ENCODE results near the gene ARHGAP10. TPM values are rescaled to one million over a fixed set of nuclear protein-coding genes. Genes with fewer than 3 reads are reported as not detected.

ARHGAP10 gene
- total RNA-seq, 1 donor from 2014 or later, result 10.9 TPM

GRCh38 chr4:148072789-148073188 lies 340.9 kb downstream of the ARHGAP10 start:
- DNase-seq (ENCODE audit: low read depth), result no peak
- TF ChIP-seq CTCF (conservative IDR thresholded peaks at IDR 0.05; ENCODE audit: low read depth, low read length), result no peak
- no peak overlapping the region for H3K4me3 ChIP-seq (ENCODE audit: low read depth, low read length)

- H3K4me3 ChIP-seq (ENCODE audit: low read depth, low read length), result no peak overlapping the region
- no peak for DNase-seq (ENCODE audit: low read depth)
- no peak for TF ChIP-seq CTCF (conservative IDR thresholded peaks at IDR 0.05; ENCODE audit: low read depth, low read length)
Measured at GRCh38 chr4:148073349-148073748, 341.5 kb downstream of the ARHGAP10 start.

GRCh38 chr4:148074462-148074861 lies 342.6 kb downstream of the ARHGAP10 start:
- DNase-seq (ENCODE audit: low read depth), result no peak
- H3K4me3 ChIP-seq (ENCODE audit: low read depth, low read length), result no peak overlapping the region
- no peak for TF ChIP-seq CTCF (conservative IDR thresholded peaks at IDR 0.05; ENCODE audit: low read depth, low read length)

- TF ChIP-seq CTCF (conservative IDR thresholded peaks at IDR 0.05; ENCODE audit: low read depth, low read length), result no peak
- no peak overlapping the region for H3K4me3 ChIP-seq (ENCODE audit: low read depth, low read length)
- DNase-seq (ENCODE audit: low read depth), result no peak
Measured at GRCh38 chr4:148075438-148075837, 343.6 kb downstream of the ARHGAP10 start.

GRCh38 chr4:148076964-148077363 lies 345.1 kb downstream of the ARHGAP10 start:
- TF ChIP-seq CTCF (conservative IDR thresholded peaks at IDR 0.05; ENCODE audit: low read depth, low read length), result no peak

GRCh38 chr4:148077581-148077980 lies 345.7 kb downstream of the ARHGAP10 start:
- no peak overlapping the region for H3K4me3 ChIP-seq (ENCODE audit: low read depth, low read length)
- no peak for DNase-seq (ENCODE audit: low read depth)
- TF ChIP-seq CTCF (conservative IDR thresholded peaks at IDR 0.05; ENCODE audit: low read depth, low read length), result no peak

More at GRCh38 chr4:148076964-148077363, 345.1 kb downstream of the ARHGAP10 start:
- no peak overlapping the region for H3K4me3 ChIP-seq (ENCODE audit: low read depth, low read length)
- no peak for DNase-seq (ENCODE audit: low read depth)

GRCh38 chr4:148078061-148078460 lies 346.2 kb downstream of the ARHGAP10 start:
- no peak for TF ChIP-seq CTCF (conservative IDR thresholded peaks at IDR 0.05; ENCODE audit: low read depth, low read length)
- H3K4me3 ChIP-seq (ENCODE audit: low read depth, low read length), result no peak overlapping the region
- DNase-seq (ENCODE audit: low read depth), result no peak

Measured in epithelial cell of proximal tubule (primary cell).